Motor neuron (in vitro differentiated cells): ENCODE results near the gene ABHD16B. TPM values are rescaled to one million over a fixed set of nuclear protein-coding genes. Genes with fewer than 3 reads are reported as not detected.
"Not testable (repeated sequence)": the region's sequence is repeated elsewhere in the genome, so short reads cannot be mapped to it uniquely, and the experiment has no call there.

Experiments used
- ATAC-seq, 8 experiments: fragments of 200-7000 bp; cut with Tn5 transposase; replicated peaks in 6 of 8; 2 replicates each; pipeline ENCODE4 v1.8.0; 2021; ENCODE audit warnings: mild to moderate bottlenecking in 8 of 8, moderate library complexity in 8 of 8
- H3K27ac ChIP-seq, 2 donors: fragments of 250-450 bp; sonication (Bioruptor Pico); 2 replicates each; pipeline ENCODE4 v1.9.0; 2021; ENCODE audit warnings: antibody characterized with exemption in 2 of 2, mild to moderate bottlenecking in 2 of 2, moderate library complexity in 1 of 2
- H3K4me1 ChIP-seq, 2 donors: fragments of 250-450 bp; sonication (Bioruptor Pico); replicated peaks in 1 of 2; 2 replicates each; pipeline ENCODE4 v1.6.1; 2021; ENCODE audit warnings: antibody characterized with exemption in 2 of 2, mild to moderate bottlenecking in 2 of 2, moderate library complexity in 1 of 2
- H3K4me3 ChIP-seq, 5 donors: fragments of 250-450 bp; sonication (Bioruptor Pico); 2 replicates each; pipeline ENCODE4 v1.9.0; 2021; ENCODE audit warnings: antibody characterized with exemption in 5 of 5, mild to moderate bottlenecking in 5 of 5, moderate library complexity in 4 of 5
- WGBS, 10 experiments: fragments of 450-650 bp; shearing (Covaris generic); methylation state at CpG; one replicate each; pipeline ENCODE4 v1.0.0; 2022; 5-methylcytosine and 5-hydroxymethylcytosine counted together
- in situ Hi-C, 9 experiments: fragments of 400-800 bp; cut with MboI; loops; one replicate each; pipeline ENCODE4 v1.15.0; 2021; ENCODE audit warnings: low sequenced_read_pairs in 9 of 9, low pct_unique_long_range_greater_than_20kb in 2 of 9; ENCODE audit not compliant: unreplicated experiment in 9 of 9
- total RNA-seq, 8 experiments: library from RNA; unstranded; fragments of 300-600 nt; gene quantifications; 2 replicates each; pipeline versions ENCODE4 v1.2.3 to v1.2.4, GENCODE V29; 2022

Gene ABHD16B
- total RNA-seq, 8 experiments from 2014 or later, result 0.60 TPM; not detected in 7

- in situ Hi-C loops, result no loop called here
- no peak for ATAC-seq
- WGBS, 10 experiments, result 70 to 100% (median 94%) methylated on average over 1 to 14 of the region's 32 CpGs; no CpG with 5 or more reads in 3 of the 10 experiments
- no peak overlapping the region for H3K4me3 ChIP-seq
- no peaks in the 10 kb centered on the region for H3K4me1 ChIP-seq
- no peak overlapping the region for H3K27ac ChIP-seq
These were observed 16.6 kb downstream of the ABHD16B start for GRCh38 chr20:63877755-63878470.

- peak in 2 of 8 experiments; percentile 25 to 52 for ATAC-seq
- Histone ChIP-seq H3K4me3 (no peak overlapping the region), H3K27ac (no peak overlapping the region), H3K4me1 (no peaks in the 10 kb centered on the region)
- in situ Hi-C loops, result no loop called here
- 29 to 100% (median 93%) methylated on average over 1 to 3 of the region's 14 CpGs; no CpG with 5 or more reads in 6 of the 10 experiments for WGBS, 10 experiments
These were observed 17.8 kb downstream of the ABHD16B start for GRCh38 chr20:63878899-63879663.

- H3K4me3 ChIP-seq, in situ Hi-C loops, H3K4me1 ChIP-seq, H3K27ac ChIP-seq, ATAC-seq: not testable (repeated sequence)
- WGBS, 10 experiments, result 80 to 100% (median 94%) methylated on average over 1 to 10 of the region's 13 CpGs; no CpG with 5 or more reads in 3 of the 10 experiments
These were observed 19.6 kb downstream of the ABHD16B start for GRCh38 chr20:63880901-63881300.

- ATAC-seq, result no peak
- Histone ChIP-seq H3K4me3 (no peak overlapping the region), H3K27ac (no peak overlapping the region), H3K4me1 (no peaks in the 10 kb centered on the region)
- 100% methylated on average over 1 to 2 of the region's 19 CpGs; no CpG with 5 or more reads in 7 of the 10 experiments for WGBS, 10 experiments
- in situ Hi-C loops, result no loop called here
These were observed 20.3 kb downstream of the ABHD16B start for GRCh38 chr20:63881451-63882226.

- ATAC-seq, result peak in 1 of 8 experiments; percentile 5
- H3K4me3 ChIP-seq, result no peak overlapping the region
- 40 to 100% (median 90%) methylated on average over 1 to 7 of the region's 28 CpGs; no CpG with 5 or more reads in 5 of the 10 experiments for WGBS, 10 experiments
- in situ Hi-C loops, result no loop called here
- no peaks in the 10 kb centered on the region for H3K4me1 ChIP-seq
- H3K27ac ChIP-seq, result no peak overlapping the region
These were observed 21.2 kb downstream of the ABHD16B start for GRCh38 chr20:63882257-63883200.

GRCh38 chr20:63883201-63883593 is 21.9 kb downstream of the ABHD16B start:
- in situ Hi-C loops, result no loop called here
- no peak overlapping the region for H3K4me3 ChIP-seq
- H3K27ac ChIP-seq, result no peak overlapping the region
- ATAC-seq, result peak in 3 of 8 experiments; percentile 47 to 93 (median 50)
- WGBS, 10 experiments, result 71 to 100% (median 83%) methylated on average over 1 to 2 of the region's 6 CpGs; no CpG with 5 or more reads in 7 of the 10 experiments
- H3K4me1 ChIP-seq, result no peaks in the 10 kb centered on the region

GRCh38 chr20:63884506-63885263 is 23.4 kb downstream of the ABHD16B start:
- in situ Hi-C loops, result no loop called here
- no peak for ATAC-seq
- WGBS, 10 experiments, result 29 to 100% (median 88%) methylated on average over 1 to 5 of the region's 21 CpGs; no CpG with 5 or more reads in 3 of the 10 experiments
- H3K4me3 ChIP-seq, result no peak overlapping the region
- H3K27ac ChIP-seq, result no peak overlapping the region
- H3K4me1 ChIP-seq, result no peaks in the 10 kb centered on the region

- no peak overlapping the region for H3K4me3 ChIP-seq
- 40 to 93% (median 87%) methylated on average over 1 to 5 of the region's 27 CpGs; no CpG with 5 or more reads in 6 of the 10 experiments for WGBS, 10 experiments
- in situ Hi-C loops, result no loop called here
- peak in 2 of 8 experiments; percentile 9 to 17 for ATAC-seq
- H3K4me1 ChIP-seq, result no peaks in the 10 kb centered on the region
- no peak overlapping the region for H3K27ac ChIP-seq
These were observed 24.2 kb downstream of the ABHD16B start for GRCh38 chr20:63885264-63886053.

GRCh38 chr20:63886054-63886419 is 24.7 kb downstream of the ABHD16B start:
- no peaks in the 10 kb centered on the region for H3K4me1 ChIP-seq
- WGBS, 10 experiments, result 100% methylated on average over 1 of the region's 14 CpGs; no CpG with 5 or more reads in 9 of the 10 experiments
- in situ Hi-C loops, result no loop called here
- H3K27ac ChIP-seq, result no peak overlapping the region
- peak in 1 of 8 experiments; percentile 3 for ATAC-seq
- no peak overlapping the region for H3K4me3 ChIP-seq

GRCh38 chr20:63886921-63887320 is 25.6 kb downstream of the ABHD16B start:
- WGBS, 10 experiments, result 94 to 100% (median 100%) methylated on average over 1 to 6 of the region's 11 CpGs; no CpG with 5 or more reads in 7 of the 10 experiments
- Histone ChIP-seq H3K27ac (no peak overlapping the region), H3K4me1 (no peaks in the 10 kb centered on the region), H3K4me3 (no peak overlapping the region)
- in situ Hi-C loops, result no loop called here
- no peak for ATAC-seq
